Fibroblast of mammary gland (primary cell): ENCODE data around the gene KLHL42.

Experiments
- DNase-seq: peaks from one replicate; pipeline ENCODE4 v3.0.0-alpha.2; 2010; ENCODE audit warnings: low read depth
- H3K4me3 ChIP-seq: 2 replicates; pipeline ENCODE4 v1.5.1; 2011; ENCODE audit warnings: low read depth, mild to moderate bottlenecking, low read length, moderate library complexity; ENCODE audit not compliant: control insufficient read depth
- TF ChIP-seq, protein P1 (sequence below): conservative IDR thresholded peaks from 2 replicates; pipeline ENCODE4 v1.5.1; 2011; ENCODE audit warnings: low read depth, low read length, inconsistent platforms; ENCODE audit not compliant: control insufficient read depth, insufficient read depth

KLHL42 gene

DNA sequence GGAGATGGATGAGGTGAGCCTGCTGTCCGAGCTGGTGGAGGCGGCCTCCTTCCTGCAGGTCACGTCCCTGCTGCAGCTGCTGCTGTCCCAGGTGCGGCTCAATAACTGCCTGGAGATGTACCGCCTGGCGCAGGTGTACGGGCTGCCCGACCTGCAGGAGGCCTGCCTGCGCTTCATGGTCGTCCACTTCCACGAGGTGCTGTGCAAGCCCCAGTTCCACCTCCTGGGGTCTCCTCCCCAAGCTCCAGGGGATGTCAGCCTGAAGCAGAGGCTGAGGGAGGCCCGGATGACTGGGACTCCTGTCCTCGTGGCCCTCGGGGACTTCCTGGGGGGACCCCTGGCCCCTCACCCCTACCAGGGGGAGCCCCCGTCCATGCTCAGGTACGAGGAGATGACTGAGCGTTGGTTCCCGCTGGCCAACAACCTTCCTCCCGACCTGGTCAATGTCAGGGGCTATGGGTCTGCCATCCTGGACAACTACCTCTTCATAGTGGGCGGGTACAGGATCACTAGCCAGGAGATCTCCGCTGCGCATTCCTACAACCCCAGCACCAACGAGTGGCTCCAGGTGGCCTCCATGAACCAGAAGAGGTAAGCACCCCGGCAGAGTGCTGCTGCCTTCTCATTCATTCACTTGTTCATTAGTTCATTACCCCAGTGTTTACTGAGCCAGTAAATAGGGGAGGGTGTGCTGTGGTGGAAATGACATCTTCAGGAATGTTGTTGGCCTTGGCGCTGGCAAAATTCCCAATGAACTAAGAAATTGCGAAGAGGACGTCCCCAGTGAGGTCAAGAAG lies 777 bp downstream of the KLHL42 start:
- peak overlapping the region; percentile 80 for H3K4me3 ChIP-seq
- TF ChIP-seq, protein P1, sequence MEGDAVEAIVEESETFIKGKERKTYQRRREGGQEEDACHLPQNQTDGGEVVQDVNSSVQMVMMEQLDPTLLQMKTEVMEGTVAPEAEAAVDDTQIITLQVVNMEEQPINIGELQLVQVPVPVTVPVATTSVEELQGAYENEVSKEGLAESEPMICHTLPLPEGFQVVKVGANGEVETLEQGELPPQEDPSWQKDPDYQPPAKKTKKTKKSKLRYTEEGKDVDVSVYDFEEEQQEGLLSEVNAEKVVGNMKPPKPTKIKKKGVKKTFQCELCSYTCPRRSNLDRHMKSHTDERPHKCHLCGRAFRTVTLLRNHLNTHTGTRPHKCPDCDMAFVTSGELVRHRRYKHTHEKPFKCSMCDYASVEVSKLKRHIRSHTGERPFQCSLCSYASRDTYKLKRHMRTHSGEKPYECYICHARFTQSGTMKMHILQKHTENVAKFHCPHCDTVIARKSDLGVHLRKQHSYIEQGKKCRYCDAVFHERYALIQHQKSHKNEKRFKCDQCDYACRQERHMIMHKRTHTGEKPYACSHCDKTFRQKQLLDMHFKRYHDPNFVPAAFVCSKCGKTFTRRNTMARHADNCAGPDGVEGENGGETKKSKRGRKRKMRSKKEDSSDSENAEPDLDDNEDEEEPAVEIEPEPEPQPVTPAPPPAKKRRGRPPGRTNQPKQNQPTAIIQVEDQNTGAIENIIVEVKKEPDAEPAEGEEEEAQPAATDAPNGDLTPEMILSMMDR: no peak
- peak; percentile 72 for DNase-seq

DNA sequence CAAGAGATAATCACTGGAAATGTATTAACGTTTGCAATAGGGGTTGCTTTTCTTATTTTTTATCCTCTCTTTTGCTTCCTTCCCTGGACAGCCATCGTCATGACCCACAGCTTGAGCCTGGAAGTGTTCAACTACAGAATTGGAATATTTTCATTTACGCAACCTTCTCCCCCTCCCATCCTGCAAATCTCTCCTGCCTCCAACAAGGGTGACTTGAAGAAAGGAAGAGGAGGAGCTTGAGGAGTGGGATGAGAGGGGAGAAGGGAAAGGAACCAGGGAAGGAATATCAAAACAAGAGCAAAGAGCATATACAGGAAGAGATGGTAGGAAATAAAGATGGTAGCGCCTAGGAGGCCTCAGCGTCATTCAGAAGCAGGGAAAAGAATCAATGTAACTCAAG lies 1.6 kb downstream of the KLHL42 start:
- TF ChIP-seq, protein P1: no peak
- DNase-seq: peak; percentile 46

DNA sequence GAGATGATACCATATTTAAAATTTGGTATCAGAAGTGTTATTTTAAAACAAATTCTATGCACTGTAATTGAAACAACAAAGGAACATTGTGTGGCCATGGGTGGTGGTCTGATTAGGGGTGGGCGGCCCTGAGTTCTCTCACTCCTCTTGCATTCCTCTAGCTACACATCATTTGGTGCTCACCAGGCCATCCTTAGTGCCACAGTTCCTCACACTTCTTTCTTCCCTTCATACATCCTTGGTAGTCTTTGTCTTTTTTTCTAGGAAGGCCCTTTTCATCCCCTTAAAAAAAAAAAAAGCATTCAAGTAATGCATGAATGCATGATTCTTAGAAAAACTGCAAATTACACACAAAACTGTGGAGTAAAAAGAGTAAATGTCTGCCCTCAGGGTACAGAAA lies 2.4 kb downstream of the KLHL42 start:
- no peak for DNase-seq
- no peak overlapping the region for H3K4me3 ChIP-seq
- TF ChIP-seq, protein P1: no peak

More for the DNA sequence above, 1.6 kb downstream of the KLHL42 start:
- H3K4me3 ChIP-seq: peak overlapping the region; percentile 80

DNA sequence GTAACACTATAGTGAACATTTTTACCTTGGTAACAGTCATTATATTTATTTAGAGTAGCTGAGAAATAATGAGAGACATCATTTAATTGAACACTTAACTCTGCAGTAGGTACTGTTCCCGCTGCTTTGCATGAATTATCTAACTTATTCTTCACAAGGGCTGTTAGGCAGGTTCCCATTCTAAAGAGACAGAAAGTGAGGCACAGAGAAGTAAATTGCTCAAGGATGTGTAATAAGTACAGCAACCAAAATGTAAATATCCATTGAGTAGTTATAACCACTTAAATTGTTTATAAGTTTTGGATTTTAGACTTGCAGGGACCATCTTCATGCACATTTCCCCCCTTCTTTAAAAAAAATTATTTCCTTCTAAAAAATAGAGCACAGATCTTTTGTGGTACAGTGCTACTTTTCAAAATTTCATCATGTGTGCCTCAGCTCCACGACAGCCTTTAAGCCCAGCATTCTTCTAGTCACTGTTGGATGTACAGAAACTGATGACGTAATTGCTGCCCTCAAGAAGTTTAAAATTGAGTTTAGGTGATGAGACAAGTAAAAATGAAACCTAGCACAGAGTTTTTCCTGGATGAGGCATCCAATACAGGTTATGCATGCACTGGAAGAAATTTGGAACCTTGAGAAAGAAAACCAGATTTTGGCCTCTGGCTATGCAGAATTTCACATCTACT lies 6.0 kb downstream of the KLHL42 start:
- no peak overlapping the region for H3K4me3 ChIP-seq
- DNase-seq: peak; percentile 53
- TF ChIP-seq, protein P1: no peak

DNA sequence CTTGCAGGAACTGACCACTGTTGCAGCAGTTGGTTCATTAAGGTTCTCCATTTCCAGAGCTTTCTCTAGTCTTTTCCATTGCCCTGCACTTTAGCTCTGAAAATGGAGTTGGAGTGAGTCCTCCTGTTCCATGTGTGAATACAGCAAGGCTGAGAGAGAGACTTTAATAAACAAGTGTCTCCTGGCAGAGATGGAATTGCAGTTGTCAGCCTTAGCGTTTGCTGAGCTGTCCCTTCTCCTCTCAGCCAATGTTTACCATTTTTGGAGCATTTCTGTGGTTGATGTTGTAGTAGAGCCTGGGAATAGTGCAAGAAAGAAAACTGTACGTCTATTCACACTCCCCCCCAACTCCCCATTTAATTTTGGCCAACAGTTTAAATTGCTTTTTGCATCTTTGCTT lies 7.5 kb downstream of the KLHL42 start:
- TF ChIP-seq, protein P1: no peak
- H3K4me3 ChIP-seq: no peak overlapping the region
- DNase-seq: no peak

DNA sequence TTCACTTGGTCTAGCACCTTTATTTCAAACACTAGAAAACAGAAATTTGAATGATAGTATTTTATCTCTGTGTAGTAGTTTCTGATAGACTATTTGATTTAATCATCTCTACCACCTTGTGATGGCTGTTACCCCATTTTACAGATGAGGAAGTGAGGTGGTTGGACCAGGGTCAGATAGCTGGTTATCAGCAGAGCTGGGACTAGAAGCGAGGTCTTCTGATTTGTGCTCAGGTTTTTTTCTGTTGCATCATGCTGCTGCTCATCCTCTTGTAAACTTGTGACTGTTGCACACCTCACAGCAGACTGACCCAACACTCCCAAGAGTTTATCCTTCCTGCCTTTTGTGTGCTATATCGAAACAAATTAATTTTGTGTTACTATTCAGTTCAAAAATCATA lies 10.1 kb downstream of the KLHL42 start:
- TF ChIP-seq, protein P1: no peak
- no peak for DNase-seq
- no peak overlapping the region for H3K4me3 ChIP-seq
